Keratinocyte (primary cell): Measurements from ENCODE around the gene SBSN.

Experiments used
- EZH2 ChIP-seq: IDR thresholded peaks from one replicate; pipeline ENCODE4 v1.6.1; 2012; ENCODE audit warnings: inconsistent platforms, mild to moderate bottlenecking, low read length, moderate library complexity
- TF ChIP-seq, protein P1 (sequence below), 3 experiments: IDR thresholded peaks in 1 of 3; conservative IDR thresholded peaks in 1 of 3; optimal IDR thresholded peaks in 1 of 3; 2 replicates in 2 of 3; 3 replicates in 1 of 3; pipeline versions ENCODE3 to v1.5.1; 2011; ENCODE audit warnings: low read length in 3 of 3, mild to moderate bottlenecking in 3 of 3, moderate library complexity in 2 of 3, control low read depth in 1 of 3, inconsistent platforms in 1 of 3; ENCODE audit not compliant: insufficient read depth in 2 of 3; ENCODE audit errors: extremely low read depth in 1 of 3

GRCh38 chr19:35493971-35494370, 34.1 kb downstream of the SBSN start:
- TF ChIP-seq, protein P1, sequence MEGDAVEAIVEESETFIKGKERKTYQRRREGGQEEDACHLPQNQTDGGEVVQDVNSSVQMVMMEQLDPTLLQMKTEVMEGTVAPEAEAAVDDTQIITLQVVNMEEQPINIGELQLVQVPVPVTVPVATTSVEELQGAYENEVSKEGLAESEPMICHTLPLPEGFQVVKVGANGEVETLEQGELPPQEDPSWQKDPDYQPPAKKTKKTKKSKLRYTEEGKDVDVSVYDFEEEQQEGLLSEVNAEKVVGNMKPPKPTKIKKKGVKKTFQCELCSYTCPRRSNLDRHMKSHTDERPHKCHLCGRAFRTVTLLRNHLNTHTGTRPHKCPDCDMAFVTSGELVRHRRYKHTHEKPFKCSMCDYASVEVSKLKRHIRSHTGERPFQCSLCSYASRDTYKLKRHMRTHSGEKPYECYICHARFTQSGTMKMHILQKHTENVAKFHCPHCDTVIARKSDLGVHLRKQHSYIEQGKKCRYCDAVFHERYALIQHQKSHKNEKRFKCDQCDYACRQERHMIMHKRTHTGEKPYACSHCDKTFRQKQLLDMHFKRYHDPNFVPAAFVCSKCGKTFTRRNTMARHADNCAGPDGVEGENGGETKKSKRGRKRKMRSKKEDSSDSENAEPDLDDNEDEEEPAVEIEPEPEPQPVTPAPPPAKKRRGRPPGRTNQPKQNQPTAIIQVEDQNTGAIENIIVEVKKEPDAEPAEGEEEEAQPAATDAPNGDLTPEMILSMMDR (optimal IDR thresholded peaks at IDR 0.05 in 1 of 3, IDR thresholded peaks at IDR 0.05 in 1 of 3, conservative IDR thresholded peaks at IDR 0.05 in 1 of 3; ENCODE audit: extremely low read depth in 1 of 3, insufficient read depth in 2 of 3, low read length in 3 of 3) = no peak
- no peak for TF ChIP-seq EZH2
